Measurements from ENCODE around the gene NOTCH2.

NOTCH2 gene

GRCh38 chr1:119937198-119937597, 132.3 kb downstream of the NOTCH2 start:
- DNase-seq, result no peak

- no peak for DNase-seq
These were observed 133.5 kb downstream of the NOTCH2 start for GRCh38 chr1:119935915-119936314.

GRCh38 chr1:119935373-119935772, 134.1 kb downstream of the NOTCH2 start:
- DNase-seq, result no peak

- DNase-seq, result no peak
These were observed 136.1 kb downstream of the NOTCH2 start for GRCh38 chr1:119933397-119933796.

GRCh38 chr1:119929643-119930315, 139.7 kb downstream of the NOTCH2 start:
- no peak for DNase-seq

GRCh38 chr1:119926553-119926952, 142.9 kb downstream of the NOTCH2 start:
- no peak for DNase-seq

GRCh38 chr1:119924948-119925898, 144.2 kb downstream of the NOTCH2 start:
- DNase-seq, result no peak

GRCh38 chr1:119920104-119920968, 149.1 kb downstream of the NOTCH2 start:
- DNase-seq, result no peak

GRCh38 chr1:119919241-119919640, 150.2 kb downstream of the NOTCH2 start:
- no peak for DNase-seq

GRCh38 chr1:119918301-119918700, 151.2 kb downstream of the NOTCH2 start:
- no peak for DNase-seq

GRCh38 chr1:119917304-119918055, 152.0 kb downstream of the NOTCH2 start:
- no peak for DNase-seq

- no peak for DNase-seq
These were observed 153.9 kb downstream of the NOTCH2 start for GRCh38 chr1:119915517-119915916.

GRCh38 chr1:119914071-119914470, 155.4 kb downstream of the NOTCH2 start:
- DNase-seq, result no peak

- no peak for DNase-seq
These were observed 156.5 kb downstream of the NOTCH2 start for GRCh38 chr1:119912963-119913362.

GRCh38 chr1:119911775-119912174, 157.7 kb downstream of the NOTCH2 start:
- DNase-seq, result no peak

GRCh38 chr1:119910618-119911017, 158.8 kb downstream of the NOTCH2 start:
- DNase-seq, result no peak

- no peak for DNase-seq
These were observed 159.4 kb downstream of the NOTCH2 start for GRCh38 chr1:119909890-119910596.

GRCh38 chr1:119908661-119909060, 160.8 kb downstream of the NOTCH2 start:
- DNase-seq, result no peak

- no peak for DNase-seq
These were observed 162.4 kb downstream of the NOTCH2 start for GRCh38 chr1:119906927-119907652.

GRCh38 chr1:119903443-119903835, 166.0 kb downstream of the NOTCH2 start:
- DNase-seq, result no peak
